T1000 (cell line): ENCODE results near the gene UGGT2.
A peak's percentile ranks its signal among the peaks of the same experiment; 100 is the strongest.

Experiments
- DNase-seq: peaks from one replicate; lab custom pipeline; 2025; ENCODE audit warnings: mixed read lengths; lab: John Stamatoyannopoulos, UW

The UGGT2 gene, protein sequence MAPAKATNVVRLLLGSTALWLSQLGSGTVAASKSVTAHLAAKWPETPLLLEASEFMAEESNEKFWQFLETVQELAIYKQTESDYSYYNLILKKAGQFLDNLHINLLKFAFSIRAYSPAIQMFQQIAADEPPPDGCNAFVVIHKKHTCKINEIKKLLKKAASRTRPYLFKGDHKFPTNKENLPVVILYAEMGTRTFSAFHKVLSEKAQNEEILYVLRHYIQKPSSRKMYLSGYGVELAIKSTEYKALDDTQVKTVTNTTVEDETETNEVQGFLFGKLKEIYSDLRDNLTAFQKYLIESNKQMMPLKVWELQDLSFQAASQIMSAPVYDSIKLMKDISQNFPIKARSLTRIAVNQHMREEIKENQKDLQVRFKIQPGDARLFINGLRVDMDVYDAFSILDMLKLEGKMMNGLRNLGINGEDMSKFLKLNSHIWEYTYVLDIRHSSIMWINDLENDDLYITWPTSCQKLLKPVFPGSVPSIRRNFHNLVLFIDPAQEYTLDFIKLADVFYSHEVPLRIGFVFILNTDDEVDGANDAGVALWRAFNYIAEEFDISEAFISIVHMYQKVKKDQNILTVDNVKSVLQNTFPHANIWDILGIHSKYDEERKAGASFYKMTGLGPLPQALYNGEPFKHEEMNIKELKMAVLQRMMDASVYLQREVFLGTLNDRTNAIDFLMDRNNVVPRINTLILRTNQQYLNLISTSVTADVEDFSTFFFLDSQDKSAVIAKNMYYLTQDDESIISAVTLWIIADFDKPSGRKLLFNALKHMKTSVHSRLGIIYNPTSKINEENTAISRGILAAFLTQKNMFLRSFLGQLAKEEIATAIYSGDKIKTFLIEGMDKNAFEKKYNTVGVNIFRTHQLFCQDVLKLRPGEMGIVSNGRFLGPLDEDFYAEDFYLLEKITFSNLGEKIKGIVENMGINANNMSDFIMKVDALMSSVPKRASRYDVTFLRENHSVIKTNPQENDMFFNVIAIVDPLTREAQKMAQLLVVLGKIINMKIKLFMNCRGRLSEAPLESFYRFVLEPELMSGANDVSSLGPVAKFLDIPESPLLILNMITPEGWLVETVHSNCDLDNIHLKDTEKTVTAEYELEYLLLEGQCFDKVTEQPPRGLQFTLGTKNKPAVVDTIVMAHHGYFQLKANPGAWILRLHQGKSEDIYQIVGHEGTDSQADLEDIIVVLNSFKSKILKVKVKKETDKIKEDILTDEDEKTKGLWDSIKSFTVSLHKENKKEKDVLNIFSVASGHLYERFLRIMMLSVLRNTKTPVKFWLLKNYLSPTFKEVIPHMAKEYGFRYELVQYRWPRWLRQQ (N-terminal part only)

DNA sequence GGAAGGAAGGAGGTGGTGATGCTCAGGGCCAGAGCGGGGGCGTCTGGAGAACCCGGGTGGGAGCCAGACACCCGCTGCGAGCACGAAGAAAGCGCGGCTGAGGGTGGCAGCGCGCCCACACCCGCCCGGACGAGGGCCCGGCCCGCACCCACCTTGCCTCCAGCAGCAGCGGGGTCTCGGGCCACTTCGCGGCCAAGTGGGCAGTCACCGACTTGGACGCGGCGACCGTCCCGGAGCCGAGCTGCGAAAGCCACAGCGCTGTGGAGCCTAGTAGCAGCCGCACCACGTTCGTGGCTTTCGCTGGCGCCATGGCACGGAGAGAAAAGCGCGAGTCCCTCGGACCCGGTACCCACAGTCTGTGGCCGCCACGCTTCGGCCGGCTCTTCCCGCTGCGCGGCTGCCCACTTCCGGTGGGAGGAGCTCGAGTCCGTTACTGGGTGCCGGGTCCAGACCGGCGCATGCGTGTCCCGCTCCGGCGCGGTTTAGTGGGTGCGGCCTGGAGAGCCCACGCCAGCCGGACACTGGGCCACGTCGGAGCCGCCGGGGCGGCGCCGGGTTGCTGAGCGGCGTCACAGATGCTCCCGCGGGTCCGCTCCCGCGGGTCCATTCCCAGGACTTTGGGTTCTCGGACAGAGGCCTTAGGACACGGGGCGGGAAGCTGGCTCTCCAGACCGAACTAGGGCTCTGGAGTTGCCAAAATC, at the start of gene UGGT2:
Gene UGGT2, minus strand, starts transcription at position 399 of the 701 bp plus-strand sequence. Its CDS starts 89 bp downstream, at position 310.
- peak; percentile 82 for DNase-seq

DNA sequence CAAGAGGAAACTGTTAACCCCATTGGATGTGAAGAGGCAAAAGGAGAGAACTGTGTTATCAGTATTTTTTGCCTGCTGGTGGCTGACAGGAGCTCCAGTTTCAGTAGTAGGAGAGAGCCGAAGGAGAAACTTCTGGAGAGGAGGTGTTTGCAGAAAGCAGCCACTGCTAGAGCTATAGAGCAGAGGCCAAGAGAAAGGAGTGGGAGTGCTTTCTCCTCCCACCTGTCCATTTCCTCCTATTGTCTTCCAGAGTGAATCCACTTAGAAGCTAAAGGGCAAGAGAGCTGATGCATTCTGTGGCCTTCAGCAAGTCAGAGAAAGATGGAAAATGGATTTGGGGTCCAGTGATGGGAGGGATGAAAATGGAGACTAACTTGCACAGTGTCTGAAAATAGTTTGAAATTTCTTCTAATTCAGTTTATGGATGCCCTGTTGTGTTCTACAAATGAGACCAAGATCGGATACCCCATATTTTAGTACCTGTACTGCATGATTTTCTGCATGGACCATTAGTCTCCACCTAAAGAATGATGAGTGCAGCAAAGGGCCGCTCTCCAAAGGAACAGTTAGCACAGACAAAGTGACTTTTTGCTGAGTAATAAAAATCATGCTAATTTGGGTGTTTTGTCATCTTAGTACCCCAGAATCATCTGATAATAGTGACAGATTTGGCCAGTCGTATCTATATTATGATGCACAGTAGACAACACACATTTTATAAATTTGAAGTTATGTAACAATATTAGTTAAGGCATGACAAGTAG, 47.4 kb upstream of the UGGT2 start:
- no peak for DNase-seq

DNA sequence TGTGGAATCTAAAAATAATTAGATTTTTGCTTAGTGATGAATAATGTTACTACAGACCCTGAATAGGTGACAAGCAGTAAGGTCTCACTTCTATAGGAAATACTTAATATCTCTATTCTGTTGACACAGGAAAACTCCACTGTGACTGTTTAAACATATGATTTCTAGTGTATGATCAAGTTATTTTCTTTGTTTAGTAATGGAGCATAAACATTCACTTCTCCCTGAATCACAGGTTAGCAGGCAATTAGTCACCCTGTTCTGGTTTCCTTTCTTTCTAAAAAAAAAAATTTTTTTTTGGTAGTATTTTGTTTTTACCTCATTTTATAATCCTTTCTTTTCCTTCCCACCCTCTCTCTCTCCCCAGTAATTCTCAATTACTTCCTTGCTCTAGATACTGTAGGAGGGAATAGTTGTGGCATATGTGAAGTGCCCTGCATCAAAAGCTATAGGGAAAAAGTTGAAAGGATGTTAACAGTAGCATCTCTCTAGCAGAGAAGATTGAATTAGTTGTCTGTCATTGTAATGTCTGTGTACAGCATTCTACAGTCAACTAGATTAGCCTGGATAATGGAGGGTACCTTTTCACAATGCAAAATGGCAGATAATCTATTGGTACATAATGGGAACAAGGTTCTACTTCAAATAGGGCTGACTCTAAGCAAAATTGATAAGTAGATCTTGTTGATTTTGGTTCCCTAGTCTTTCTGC, 40.2 kb upstream of the UGGT2 start:
- no peak for DNase-seq

DNA sequence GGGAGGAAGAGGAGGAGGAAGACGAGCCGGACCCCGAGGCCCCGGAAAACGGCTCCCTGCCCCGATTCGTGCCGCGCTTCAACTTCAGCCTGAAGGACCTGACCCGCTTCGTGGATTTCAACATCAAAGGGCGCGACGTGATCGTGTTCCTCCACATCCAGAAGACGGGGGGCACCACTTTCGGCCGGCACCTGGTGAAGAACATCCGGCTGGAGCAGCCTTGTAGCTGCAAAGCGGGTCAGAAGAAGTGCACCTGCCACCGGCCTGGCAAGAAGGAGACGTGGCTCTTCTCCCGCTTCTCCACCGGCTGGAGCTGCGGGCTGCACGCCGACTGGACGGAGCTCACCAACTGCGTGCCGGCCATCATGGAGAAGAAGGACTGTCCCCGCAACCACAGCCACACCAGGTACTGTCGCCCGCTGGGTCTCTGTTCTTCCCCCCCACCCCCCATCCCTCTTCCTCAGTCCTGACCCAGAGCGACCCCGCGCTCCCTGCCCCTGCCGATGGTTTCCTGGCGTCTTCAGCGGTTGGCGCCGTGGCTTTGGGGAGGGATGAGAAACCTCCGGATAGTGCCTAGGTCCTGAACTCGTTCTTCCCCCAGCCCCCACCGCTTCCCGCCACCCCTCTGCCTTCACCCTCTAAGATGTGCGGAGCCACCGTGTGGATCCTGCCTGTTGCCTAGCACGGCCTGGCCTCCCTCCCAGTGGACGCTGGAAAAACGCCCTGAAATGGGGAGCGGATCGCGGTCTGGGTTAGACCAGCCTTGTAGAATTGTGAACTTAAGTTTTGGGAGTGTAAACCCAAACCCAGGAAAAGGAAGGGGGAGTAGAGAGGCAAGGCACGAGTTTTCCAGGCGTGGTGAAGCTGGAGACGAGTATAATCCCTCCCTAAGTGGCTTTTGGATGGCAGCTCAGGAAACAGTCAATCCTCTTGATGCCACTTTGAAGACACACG, 38.2 kb upstream of the UGGT2 start:
- DNase-seq = no peak

DNA sequence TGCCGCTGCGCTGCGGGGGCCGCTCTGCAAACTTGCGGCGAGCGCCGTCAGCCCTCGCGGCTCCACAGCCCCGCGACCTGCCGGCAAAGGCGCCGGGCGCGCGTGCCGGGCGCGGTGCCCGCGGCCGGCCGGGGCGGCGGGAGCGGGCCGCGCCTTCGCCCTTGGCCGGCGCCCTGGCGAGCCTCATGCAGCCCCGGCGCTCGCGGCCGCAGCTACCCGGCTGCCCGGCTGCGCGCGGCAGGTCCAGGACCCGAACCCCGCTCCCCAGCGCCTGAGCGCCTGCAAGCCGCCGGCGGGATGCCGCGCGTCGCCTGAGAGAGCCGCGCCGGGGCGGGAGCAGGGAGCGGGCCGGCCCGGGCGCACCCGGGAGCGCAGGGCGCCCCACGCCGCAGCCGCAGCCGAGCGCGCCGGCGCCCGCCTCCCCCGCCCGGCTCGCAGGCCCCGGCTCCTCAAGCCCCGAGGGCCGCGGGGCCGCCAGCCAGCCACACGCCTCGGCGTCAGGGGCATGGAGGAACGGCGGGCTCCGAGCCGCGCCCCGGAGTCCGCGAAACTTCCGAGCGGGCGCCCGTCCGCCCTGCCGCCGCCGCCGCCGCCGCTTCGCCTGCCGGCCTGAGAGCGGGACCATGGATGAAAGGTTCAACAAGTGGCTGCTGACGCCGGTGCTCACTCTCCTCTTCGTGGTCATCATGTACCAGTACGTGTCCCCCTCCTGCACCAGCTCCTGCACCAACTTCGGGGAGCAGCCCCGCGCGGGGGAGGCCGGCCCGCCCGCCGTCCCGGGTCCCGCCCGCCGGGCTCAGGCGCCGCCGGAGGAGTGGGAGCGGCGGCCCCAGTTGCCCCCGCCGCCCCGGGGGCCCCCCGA, 37.3 kb upstream of the UGGT2 start:
- DNase-seq = no peak

DNA sequence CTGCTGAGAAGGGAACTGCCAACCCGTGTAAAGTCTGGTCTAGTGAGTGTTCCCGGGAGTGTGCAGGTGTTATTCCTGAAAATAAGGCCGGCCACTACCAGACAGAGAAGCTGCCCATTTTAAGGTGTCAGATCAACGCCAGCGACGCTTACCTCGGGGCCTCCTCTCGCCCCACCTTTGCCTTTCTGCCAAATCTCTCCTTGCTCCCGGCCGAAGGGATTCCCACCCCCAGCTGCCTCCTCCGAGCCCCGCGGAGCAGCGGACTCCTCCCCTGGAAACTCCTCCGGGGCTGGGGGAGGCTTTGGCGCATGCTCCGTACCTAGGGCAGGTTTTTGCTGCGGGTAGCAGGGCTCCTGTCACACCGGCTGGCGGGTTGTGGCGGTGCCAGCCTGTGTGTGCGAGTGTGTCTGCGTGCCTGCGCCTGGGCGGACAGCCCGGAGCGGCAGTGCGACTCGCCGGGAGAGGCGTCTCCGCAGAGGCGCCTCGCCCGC, 36.6 kb upstream of the UGGT2 start, which contains the start of gene HS6ST3:
Gene HS6ST3, plus strand, starts transcription at position 359 of the 491 bp plus-strand sequence.
- DNase-seq = no peak

DNA sequence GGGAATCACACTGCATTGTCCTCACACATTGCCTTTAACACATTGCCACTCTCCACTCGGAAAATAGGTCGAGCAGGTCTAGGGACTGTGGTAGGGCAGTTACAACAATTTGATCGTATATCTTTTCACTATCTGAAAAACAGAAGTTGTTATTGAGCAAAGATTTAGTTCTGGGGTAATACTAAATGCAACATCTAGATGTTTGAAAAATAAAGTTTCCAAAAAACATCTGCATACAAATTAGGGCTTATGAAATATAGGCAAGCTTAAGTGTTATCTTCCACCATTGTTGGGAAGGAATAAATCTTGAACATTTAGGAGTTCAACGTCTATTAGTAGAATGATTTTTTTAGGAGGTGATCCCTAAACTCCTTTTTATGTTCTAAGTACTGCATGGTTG, 35.9 kb upstream of the UGGT2 start:
- DNase-seq = no peak

DNA sequence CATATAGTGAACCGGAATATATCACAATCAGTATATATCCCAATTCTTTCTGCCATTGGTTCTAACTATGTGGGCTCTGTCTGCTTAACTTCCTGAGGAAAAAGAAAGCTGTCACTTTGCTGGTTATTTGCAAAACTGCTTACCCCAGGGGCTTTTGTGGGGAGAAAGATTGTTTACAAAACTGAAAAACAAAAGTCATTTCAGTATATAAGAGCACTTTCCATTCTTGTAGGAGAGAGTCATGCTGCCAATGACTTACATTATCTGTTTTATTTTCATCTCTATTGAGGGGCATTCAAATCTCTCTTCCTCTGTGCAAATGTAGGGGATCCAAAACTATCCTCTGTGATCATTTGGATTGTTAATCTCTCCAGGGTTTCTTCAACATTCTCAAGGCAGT, 33.5 kb upstream of the UGGT2 start:
- DNase-seq = no peak

DNA sequence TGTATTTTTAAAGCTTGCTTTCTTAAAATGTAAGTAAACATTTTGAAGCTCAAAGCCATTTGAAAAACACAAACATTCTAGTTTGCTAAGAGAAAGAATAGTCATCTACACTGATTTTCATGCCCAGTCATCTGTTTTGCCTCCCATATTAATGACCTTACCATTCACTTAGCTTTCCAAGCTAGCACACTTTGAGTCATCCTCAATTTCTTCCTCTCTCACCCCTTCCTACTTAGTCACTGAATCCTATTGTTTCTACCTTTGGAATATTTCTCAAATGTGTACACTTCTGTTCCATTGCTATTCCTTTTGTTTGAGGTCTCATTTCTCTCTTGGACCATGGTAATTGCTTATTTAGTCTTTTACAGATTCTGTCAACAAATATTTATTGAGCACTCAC, 29.4 kb upstream of the UGGT2 start:
- DNase-seq = no peak

DNA sequence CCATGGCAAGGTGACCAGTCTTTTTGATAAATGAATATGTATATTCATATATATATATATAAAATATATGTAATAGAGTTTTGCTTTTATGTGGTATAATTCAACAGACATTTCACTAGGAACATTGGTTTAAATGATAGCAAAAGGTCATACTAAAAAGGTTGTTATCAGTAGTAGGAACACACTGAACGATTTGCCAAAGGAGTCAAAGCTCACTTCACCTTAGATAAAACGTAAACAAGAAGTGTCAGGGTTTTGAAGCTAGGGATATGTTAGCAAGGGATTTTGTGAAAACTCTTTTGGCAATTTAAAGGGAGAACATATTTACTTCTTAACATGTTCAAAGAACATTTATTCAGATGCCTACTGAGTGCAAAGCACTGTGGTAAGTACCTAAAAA, 28.7 kb upstream of the UGGT2 start:
- DNase-seq = no peak

DNA sequence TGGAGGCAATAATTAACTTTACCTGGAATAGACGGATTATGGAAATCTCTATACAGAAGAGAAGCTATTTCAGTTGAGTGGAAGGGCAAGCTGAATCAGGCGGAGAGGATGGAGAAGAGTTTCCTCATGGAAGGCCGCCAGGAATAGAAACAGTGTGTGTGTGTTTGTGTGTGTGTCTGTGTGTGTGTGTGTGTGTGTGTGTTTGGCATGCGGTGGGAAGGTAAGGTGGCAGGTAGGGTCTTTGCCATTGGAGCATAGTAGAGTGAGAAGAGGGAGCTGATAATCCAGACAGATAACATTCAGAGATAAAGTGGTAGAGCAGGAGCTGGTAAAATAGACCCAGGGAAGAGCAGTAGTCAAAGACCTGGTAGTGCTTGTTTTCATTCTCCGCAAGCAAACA, 27.5 kb upstream of the UGGT2 start:
- DNase-seq = no peak

DNA sequence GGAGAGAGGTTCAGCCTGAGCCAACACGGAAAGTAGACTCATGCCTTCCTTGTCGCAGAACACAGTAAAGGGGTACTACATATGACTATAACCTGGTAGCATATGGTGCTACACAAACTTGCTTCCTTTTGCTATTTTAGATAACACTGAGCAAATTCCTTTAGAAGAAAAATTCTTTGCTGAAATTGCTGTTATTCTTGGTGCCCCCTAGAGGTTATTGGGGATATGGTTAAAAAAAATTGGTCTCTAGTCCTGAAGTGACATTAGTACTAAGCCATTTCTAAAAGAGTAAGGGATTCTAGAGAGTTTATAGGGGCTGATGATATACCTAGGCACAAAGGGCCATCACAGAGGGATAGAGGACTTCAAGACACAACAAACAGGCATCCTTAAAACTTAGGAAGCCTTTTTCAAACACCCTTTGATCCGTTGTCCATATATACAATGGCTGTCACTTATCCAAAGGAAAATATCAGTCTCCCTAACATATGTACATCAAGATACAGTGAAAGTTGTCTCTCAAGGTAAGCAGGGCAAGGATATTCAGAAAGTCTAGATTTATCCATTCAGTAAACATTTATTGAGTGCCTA, 22.8 kb upstream of the UGGT2 start:
- DNase-seq = no peak

DNA sequence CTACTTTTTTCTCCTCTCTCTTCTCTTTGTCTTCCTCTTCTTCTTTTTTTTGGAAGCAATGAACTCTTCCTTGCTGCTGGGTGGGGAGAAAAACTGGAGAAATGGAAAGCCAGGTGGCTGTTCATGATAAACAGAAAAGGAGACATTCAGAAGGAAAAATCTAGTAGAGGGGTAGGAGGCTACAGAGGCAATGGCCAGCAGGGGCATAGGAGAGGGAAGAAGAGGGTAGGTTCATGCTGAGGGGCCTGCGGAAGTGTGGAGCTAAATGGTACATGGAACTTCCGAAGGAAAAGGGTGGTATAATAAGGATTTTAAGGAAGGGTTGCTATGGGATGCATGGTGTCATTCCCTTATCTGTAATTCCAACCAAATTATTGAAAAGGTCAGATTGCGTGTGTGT, 19.2 kb upstream of the UGGT2 start:
- no peak for DNase-seq

DNA sequence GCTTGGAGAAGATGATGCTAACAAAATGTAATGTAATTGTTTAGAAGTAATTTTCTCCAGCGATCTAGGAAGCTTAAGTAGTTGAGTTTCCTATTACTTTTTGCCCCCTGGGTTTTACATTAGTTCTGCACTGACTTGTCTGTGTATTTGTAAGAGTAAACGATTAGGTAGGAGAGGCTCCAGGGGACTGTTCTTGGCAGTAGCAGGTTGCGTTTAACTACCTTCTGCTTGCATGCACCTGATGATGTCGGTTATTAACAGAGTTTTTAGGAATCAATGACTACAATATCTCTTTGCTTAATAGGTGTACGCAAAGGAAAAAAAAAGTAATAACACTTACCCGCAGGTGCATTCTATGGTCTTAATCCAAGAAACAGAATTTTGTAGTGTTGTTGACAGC, 18.3 kb upstream of the UGGT2 start:
- DNase-seq = no peak

DNA sequence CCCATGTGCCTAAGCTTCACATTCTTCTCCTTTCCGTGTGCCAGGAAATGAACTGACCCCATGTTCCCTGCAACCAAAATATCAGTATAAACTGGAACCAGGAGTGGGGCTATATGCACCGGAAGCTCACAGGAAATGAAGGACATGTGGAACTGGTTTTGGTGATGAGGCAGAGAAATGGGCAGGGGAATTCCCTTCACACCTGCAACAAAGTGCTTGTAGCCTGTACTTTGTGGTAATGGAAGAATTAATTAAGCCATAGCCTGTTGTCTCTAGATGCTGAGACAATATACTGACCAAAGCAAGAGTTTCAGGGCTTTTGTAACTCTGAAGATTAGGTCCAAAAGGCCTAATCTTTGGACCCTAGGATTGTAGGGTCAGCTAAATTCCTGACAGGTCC, 15.5 kb upstream of the UGGT2 start:
- DNase-seq = no peak

DNA sequence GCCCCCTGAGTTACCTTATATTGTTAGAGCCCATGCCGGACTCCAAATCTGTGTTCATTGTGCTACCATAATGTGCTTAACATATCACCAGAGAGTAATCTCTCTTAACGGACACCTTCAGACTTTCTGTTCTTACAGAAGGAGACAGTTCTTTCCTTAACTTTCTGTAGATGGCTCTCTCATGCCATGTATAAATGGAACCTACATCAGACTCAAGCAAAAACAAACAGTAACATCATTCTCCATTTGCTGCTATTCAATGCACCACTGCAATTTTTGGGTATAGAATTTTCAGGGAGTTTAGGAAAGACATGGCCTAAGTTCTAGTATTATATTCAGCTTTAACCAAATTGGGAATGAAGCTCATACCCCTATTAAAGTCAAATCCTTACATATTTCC, 12.6 kb upstream of the UGGT2 start:
- no peak for DNase-seq

DNA sequence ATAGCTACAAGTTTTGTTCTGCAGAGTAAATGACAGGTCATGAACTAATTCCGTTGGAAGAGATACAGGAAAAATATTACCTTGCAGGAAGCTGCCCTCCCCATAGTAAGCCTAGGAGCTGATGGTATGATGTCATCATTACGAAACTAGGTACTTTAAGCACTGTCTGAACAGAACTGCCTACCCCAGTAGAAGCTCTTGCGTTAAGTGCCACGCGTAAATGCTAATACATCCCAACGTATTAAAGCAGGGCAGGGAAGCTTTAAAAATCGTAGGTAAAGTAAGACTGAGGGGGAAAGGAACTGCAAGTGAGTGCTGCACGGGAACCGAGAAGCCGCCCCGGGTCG, 572 bp downstream of the UGGT2 start:
- DNase-seq = no peak
